HG03342 (cell line): ENCODE data around the gene RPL38.

ENCODE experiments used
- ATAC-seq: cut with Tn5 transposase; IDR thresholded peaks from one replicate; pipeline ENCODE4 v1.9.1; 2021; ENCODE audit warnings: mild to moderate bottlenecking, moderate library complexity; ENCODE audit not compliant: unreplicated experiment

RPL38 gene

DNA sequence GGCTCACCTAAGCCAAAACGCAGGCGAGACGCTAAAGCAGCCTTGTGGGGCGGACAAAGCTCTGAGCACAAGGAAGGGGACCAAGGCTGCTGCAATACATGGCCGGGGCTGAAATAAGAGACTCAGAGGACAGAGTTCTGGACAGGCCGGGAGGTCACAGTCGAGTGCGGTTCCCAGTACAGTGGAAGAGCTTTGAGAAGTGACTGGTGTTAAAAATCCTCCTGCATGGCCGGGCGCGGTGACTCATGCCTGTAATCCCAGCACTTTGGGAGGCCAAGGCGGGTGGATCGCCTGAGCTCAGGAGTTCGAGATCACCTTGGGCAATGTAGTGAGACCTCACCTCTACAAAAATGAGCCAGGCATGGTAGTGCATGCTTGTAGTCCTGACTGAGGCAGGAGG, 20.4 kb downstream of the RPL38 start:
- no peak for ATAC-seq

DNA sequence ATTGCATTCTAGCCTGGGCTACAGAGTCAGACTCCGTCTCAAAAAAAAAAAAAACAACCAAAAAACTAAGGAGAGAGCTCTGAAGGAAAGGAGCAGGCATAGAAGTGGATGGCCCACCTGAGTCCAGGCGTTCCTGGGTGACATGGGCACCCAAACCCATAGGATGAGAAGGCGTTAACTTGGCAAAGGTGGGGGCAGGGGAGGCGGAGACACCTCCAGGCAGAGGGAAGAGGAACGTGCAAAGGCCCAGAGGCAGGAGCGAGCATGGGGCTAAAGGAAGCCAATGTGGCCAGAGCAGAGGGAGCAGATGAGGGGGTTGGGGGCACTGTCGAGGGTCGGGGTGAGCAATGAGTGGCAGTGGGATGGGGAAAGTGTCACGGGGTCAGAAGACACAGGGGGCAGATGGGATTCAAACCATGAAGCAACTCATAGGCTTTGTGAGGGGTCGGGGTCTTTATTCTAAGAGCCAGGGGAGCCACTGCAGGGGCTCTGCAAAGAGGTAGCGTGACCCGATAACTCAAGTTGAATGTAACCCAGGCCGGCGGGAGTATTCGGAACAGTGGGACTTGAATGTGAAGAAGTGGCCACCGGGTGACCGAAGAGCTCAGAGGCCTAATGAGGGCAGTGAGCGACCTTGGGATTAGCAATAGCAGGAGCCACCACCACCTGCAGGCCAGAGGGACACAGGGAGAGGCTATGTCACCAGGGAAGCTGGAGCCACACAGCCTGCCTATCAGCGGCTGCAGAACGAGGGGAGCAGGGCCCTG, 21.7 kb downstream of the RPL38 start:
- no peak for ATAC-seq

DNA sequence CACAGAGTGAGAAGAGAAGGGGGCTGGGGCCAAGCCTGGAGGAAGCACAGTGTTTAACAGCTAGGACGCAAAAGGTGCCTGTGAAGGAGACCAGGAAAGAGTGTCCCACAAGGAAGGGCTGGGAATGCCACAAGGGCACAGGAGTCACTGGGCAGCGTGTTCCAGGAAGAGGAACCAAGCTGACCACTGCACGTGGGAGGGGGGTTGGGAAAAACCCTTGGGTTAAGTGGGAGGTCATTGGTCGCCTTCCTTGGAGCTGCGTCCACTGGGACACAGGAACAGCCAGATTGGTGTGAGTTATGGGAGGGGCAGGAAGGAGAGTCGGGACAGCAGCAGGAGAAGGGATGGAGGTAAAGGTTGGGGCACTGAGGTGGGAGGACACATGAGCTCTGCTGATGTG, 22.8 kb downstream of the RPL38 start:
- no peak for ATAC-seq

DNA sequence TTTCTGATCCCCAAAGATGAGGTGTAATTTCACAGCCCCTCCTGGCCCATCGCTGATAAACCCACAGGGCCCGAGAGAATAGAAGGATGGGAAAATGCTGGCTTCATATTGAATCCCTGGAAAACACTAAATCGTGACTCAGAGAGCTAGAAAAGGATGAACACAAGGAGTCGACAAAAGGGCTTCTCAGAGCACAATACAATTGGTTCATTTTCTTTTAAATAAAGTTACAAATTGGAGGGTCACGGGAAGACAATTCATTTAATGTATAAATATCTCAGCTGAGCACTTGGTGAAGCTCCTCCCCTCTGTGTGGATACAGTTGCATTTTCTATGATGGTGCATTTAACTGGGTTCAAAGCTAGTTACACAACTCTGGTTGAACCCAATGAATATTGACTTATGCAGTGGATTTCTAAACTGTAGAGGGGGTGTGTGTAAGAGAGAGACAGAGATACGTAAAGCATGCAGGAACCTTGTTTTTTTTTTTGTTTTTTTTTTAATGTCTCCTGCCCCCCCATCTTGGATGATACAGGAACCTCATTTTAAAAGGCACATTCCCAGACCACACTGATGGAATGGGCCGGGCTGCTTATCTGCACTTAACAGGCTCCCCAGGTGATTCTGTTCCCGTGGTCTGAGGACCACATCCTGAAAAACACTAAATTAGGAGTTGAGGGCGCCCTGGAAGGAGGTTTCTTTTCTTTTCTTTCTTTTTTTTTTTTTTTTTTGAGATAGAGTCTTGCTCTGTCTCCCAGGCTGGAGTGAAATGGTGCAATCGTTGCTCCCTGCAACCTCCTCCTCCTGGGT, 24.0 kb downstream of the RPL38 start:
- ATAC-seq = no peak

DNA sequence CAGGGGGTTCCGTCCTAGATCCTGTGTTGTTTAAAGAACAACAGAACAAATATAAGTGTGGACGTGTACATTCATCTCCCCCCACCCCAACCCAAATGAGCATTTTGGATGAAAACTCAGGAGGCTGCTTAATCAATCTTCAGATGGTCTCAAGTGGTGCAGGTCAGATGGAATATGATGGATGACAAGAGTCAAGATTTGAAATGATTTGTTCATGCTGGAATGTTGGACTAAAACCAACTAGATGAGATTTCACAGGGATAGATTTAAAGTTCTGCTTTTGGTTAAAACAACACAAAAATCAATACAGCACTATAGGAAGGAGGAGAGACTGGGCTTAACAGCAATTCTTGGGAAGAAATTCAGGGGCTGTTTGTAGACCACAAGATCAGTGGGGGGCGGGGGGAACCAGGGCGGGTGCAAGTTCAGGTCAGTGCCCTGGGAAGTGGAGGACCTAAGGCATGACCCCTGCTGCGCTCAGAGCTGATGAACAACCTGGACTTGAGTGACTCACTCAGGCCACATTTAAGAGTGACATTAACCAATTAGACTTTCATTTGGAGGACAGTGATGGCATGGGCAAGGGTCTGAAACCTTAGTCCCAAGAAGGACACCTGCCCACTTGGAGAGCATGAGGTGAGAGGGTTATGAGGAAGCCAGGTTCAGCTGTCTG, 25.0 kb downstream of the RPL38 start:
- no peak for ATAC-seq

DNA sequence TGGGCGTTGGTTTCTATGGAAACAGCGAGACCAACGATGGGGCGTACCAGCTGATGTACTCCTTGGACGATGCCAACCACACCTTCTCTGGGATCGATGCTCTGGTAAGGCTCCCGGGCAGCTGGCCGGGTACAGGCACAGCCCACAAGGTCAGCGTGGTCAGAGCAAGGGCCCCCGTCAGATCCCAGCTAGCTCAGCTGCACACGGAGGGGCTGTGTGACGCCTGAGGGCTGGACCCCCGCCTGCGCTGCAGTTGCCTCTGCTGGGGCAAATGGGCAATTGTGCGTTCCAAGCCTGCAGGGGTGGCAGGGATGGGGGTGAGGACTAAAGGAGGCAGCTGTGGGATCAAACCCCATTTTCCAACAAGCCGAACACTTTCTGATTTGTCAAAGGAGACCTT, 27.4 kb downstream of the RPL38 start:
- no peak for ATAC-seq

DNA sequence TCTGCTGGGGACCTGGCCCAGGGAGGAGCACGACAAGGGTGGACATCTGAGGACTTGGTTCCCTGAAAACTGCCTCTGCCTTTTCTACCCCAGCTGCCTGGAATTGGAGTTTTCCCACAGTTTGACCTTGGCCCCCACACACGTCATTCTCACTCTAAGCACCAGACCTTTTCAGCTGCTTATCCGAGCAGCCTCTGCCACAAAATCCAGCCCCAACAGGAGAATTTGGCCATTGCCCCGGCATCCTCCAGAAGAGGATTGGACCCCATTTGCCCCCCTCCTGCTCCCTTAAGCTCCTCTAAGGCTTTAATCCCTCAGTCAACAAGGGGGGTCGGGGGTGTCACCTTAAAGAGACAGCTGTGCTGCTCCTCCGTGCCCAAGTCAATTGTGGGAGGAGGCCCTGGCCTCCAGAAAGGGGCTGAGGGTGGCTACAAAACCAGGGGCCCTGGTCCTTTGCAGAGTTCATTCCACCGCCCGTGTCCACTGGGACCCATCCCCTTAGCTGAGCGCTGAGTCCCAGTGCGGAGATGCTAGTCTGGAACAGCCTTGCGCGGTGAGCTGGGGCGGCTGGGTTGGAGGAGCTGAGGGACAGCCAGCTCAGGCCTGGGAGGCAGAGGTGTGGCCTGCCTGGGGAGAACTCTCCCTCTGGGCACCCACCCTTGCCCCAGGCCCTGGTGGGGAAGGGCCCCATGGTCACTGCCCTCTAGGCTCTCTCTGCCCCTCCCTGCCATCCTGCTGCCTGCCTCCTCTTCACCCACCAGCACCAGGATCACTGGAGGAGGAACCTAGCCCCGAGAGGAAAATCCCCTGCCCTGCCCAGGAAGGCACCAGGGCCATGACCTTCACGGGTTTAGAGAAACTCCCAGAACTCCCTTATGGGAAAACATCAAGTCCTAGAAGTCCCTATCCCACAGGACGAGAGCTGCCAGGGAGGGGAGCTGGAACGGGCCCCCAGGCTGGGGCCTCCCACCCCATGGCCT, 28.7 kb downstream of the RPL38 start:
- no peak for ATAC-seq

DNA sequence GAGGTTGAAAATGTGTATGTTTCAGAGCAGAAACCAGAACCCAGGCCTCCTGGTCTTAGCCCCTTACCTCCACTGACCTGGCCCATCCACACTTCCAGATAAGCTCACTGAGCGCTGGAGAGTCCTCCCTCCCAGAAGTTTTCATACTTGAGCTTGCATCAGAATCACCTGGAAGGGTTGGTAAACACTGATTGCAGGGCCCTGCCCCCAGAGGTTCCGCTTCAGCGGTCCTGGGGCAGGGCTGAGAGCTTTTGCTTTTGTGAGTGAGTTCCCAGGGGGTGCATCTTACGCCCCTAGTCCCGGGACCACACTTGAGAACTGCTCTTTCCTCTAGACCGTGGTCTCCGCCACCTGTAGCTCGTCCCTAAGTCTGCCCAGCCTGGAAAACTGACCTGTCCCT, 30.5 kb downstream of the RPL38 start:
- ATAC-seq = no peak

DNA sequence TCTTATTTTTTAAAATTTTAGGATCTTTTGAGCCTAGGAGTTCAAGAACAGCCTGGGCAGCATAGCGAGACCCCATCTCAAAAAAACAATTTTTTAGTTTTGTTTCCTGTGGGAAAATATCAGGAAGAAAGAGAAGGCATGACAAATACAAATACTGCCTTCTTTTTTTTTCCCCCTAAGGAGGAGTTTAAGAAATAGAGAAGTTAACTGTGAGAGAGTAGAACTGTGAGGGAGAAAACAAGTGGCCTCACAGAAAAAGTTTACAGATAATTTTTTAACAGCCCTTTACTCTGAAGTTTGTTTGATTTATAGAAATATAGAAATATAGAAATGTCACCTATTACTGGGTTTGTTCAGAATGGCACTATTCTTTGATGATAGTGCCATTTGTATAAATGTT, 31.0 kb downstream of the RPL38 start:
- no peak for ATAC-seq

DNA sequence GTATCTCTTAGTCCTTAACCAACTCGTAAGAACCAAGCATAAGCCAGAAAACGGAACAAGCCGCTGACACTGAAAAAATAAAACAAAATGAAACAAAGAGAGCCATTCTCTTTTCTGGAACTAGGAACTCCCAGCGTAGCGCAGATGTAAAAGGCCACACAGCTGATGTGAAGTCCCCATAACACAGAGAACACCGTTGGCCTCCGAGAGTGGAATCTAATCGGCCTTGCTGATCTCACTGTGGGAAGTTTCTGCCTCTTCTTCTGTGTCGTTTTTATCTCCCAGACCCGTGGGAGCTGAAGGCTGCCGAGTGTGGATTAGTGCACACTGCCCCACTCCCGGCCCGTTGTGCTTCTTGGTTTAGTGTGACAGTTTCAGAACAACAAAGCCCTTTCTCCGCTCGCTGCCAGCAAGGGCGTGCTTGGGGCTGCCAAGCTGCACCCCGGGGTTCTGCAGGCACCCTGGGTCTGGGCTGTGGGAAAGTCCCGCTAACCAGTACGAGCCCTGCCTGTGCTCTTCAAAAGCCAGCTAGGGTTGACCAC, 31.6 kb downstream of the RPL38 start:
- no peak for ATAC-seq

DNA sequence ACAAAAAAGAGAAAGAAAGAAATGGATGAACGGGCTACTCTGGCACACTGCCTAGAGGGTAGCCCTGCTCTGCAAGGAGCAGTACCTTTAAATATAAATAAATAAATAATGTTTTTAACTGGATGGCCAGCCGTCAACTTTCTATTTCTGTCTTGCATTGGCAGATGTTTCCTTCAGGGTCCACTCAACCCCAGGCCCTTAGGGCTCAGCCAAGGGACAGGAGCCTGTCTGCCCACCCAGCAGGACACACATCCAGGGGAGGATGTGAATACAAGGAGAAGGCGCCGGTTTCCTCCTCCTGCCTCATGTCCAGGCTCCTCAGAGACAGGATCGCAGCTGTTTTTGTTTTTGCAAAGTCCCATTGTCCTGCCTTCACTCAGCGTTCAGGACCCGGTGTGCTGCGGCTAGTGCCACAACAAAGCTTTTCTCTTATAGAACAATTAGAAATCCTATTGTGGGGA, 32.5 kb downstream of the RPL38 start:
- no peak for ATAC-seq

DNA sequence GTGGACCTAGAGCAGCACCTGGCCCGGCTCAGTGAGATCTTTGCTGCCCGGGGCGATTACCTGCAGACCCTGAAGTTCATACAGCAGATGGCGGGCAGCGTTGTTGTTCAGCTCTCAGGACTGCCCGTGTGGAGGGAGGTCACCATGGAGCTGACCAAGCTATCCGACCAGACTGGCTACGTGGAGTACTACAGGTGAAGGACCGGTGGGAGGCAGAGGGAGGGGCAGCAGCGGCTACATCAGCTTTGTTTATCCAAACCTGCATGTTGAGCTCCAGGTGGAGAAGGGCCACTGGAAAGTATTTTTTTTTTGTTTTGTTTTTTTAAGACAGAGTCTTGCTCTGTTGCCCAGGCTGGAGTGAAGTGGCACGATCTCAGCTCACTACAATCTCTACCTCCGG, 33.8 kb downstream of the RPL38 start:
- no peak for ATAC-seq

DNA sequence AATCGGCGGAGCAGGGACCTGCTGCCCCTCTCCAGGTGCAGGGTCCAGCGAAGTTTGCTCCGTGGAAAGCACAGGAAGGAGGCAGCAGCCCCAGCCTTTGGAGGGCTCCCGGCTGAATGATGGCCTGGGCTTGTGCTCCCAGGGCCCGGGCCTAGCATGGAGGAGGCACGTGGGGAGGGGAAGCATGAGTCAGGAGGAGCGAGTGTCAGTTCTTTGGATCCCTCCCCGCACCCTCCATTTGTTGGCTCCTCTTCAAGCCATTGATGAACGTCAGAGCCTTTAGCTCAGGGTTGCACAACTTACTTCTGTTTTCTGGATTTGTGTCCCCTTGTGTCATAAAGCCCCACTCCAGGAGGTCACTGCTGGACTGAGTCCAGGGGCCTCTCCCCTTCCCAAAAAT, 35.7 kb downstream of the RPL38 start:
- no peak for ATAC-seq

DNA sequence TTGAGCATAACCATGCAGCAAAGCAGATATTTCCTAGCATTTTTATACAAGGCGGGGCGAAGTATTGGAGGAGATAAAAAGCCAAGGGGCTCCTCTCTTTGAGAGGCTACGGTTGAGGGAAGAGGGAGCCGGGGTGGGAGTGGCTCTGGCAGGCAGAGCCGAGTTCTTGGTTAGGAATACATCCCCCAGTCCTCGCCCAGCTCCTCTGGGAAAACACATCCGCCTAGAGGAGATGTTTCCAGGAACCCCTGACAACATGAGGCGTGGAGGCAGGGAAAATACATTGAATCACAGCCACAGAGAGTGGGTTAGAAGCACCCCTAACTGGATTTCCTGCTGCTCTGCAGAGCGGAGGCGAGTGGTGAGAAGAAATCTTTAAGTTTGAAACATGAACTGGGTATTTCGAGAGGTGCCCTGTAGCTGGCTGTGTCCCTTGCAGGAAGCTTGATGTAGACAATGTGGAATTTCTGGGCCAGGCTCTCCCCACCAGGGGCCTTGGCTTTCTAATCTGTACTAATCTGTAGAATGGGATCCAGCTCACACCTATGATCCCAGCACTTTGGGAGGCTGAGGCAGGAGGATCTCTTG, 37.2 kb downstream of the RPL38 start:
- ATAC-seq = no peak

DNA sequence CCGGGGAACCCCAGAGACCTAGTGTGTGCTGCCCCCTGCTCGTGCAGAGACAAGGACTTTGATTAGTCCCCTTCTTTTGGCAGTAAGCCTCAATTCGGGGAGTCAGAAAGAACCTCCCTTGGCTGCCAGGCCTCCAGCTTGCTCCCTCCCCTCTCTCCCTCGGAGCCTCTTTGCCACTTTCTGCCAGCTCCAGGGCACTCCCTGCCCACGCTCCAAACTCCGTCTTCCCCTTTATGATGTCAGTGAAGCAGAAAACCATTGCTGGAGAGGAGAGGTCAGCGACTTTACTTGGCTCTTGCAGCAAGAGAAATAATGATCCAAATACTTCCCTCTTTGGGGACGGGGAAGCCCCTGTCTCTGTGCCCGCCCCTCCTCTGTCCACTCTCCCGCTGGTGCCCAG, 38.0 kb downstream of the RPL38 start:
- ATAC-seq = no peak

DNA sequence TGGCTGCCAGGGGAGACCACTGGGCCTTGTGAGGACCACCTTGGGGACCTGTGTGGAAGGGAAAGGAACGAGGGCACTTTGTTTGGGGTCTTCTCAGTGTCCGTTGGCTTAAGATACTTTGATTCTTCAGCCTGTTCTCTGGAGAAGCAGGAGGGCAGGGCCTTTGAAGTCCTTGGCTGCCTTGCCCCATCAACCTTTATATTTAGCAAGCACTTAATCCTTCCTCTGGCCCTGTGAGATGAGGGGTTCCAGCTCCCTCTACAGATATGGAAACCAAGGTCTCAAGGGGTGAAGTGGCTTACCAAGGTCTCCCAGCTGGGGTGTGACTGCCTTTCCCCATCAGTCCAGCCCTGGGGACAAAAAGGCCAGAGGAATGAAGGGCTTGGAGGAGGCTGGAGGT, 38.4 kb downstream of the RPL38 start:
- no peak for ATAC-seq

DNA sequence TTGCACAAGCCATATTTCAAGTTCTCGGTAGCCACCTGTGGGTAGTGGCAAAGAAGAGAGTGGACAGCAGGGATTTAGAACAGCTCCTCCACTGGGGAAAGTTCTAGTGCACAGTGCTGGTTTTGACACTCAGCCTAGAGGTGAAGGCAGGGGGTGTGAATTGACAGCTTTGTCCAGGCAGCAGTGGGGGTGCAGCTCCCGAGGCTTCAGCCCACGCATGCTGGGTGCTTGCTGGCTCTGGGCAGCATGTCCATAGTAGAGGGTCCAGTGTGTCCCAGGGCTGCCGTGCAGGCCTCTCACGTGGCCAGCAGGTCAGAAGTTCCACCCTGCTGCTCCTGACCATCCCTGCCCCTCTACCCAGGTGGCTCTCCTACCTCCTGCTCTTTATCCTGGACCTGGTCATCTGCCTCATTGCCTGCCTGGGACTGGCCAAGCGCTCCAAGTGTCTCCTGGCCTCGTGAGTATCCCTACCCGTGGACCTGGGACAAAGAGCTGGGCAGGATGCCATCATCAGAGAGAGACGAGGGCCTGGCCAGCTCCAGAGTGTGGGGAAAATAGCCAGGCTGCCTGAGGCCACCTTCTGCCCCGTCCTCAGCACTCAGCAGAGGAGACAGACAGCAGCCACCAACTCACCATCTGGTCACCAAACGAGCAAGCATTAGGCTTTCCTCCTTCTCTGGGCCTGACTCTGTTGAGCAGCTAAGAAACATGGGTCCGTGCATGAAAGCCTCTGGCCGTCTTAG, 39.7 kb downstream of the RPL38 start:
- ATAC-seq = no peak

DNA sequence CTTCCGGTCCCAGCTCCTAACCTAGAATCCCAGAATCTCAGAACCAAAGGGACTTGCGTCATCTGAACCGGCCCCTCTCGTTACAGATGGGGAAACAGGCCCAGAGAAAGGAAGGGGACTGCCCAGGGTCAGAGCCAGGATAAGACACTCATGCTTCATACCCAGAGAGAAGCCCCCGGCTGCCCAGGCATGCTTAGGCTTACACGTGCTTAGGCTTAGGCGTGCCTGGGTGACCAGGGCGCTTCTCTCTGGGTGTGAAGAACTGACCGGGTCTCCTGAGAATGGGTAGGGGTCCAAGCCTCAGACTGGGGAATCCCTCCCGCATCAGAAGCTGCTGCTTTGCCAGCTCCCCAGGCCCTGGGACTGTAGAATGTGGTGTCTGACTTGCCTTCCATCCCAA, 40.6 kb downstream of the RPL38 start:
- ATAC-seq = no peak

DNA sequence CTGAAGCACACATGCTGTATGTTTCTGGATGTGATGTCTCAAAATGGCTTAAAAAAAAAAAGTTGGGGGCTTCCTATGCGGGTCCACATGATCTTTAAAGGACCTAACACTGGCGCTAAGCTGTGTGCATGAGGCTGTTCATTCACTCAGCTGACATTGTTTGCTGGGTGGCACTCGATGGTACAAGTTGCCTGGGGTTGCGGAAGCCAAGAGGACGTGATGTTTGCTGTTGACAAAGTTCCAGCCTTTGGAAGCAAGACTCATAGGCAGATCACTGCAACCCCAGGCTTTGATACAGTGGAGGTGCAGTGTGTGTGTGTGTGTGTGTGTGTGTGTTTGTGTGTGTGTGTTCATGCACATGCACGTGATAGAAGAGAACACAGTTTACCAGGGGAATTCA, 41.1 kb downstream of the RPL38 start:
- no peak for ATAC-seq
